AG04449 (cell line): ENCODE data around the gene DIAPH1.
A peak's percentile ranks its signal among the peaks of the same experiment; 100 is the strongest.

ENCODE experiments used
- CTCF ChIA-PET: fragments of 350-600 bp; formaldehyde crosslinking; extraction: SDS; loops from one replicate; lab custom pipeline; 2021; ENCODE audit warnings: antibody characterized with exemption; lab: Yijun Ruan, JAX
- POLR2A ChIA-PET: fragments of 400-600, 350-600 bp; formaldehyde crosslinking; extraction: SDS; loops from one replicate; lab custom pipeline; 2020; ENCODE audit warnings: antibody characterized with exemption, inconsistent platforms; lab: Yijun Ruan, JAX
- DNase-seq: peaks from one replicate; pipeline ENCODE4 v3.0.0-alpha.2; 2010; ENCODE audit warnings: low read depth, low spot score
- H3K4me3 ChIP-seq: 2 replicates; pipeline ENCODE4 v1.5.1; 2011; ENCODE audit warnings: low read depth, mild to moderate bottlenecking, control low read depth, low read length
- CTCF ChIP-seq: IDR thresholded peaks from one replicate; pipeline ENCODE4 v1.5.1; 2011; ENCODE audit warnings: mild to moderate bottlenecking, moderate library complexity, low read length, control low read depth, inconsistent platforms; ENCODE audit not compliant: insufficient read depth; ENCODE audit errors: missing control alignments

The DIAPH1 gene

GRCh38 chr5:141511771-141512325 is 107.0 kb downstream of the DIAPH1 start:
- CTCF ChIA-PET: interaction anchor here (0.8 to 37.5 kb wide), 19 partner anchors 6 to 181 kb away, joined by 3 to 856 read pairs (median 5); partner anchors contain the start of genes PCDHGA1, PCDHGA10, PCDHGA11 and PCDHGA12
- POLR2A ChIA-PET: no interaction called here
- H3K4me3 ChIP-seq: no peak overlapping the region
- no peak for DNase-seq
- no peak for TF ChIP-seq CTCF

- no peak for DNase-seq
- ChIA-PET CTCF (interaction anchor here (1.0 to 37.5 kb wide), 13 partner anchors 6 to 163 kb away, joined by 3 to 856 read pairs (median 10); partner anchors contain the start of genes PCDHGA10, PCDHGA11, PCDHGA12 and PCDHGB3), POLR2A (no interaction called here)
- no peak for TF ChIP-seq CTCF
- no peak overlapping the region for H3K4me3 ChIP-seq
Measured at GRCh38 chr5:141510850-141511601, 107.8 kb downstream of the DIAPH1 start.

GRCh38 chr5:141510160-141510559 is 108.6 kb downstream of the DIAPH1 start:
- no peak for DNase-seq
- CTCF ChIA-PET: interaction anchor here (0.8 to 37.5 kb wide), 9 partner anchors 7 to 162 kb away, joined by 3 to 856 read pairs (median 23); partner anchors contain the start of genes PCDHGA10, PCDHGA11, PCDHGA12 and PCDHGB7

GRCh38 chr5:141508798-141509611 is 109.8 kb downstream of the DIAPH1 start:
- peak; percentile 91 for DNase-seq
- peak overlapping the region; percentile 48 for H3K4me3 ChIP-seq
- CTCF ChIA-PET: interaction anchor here (1.1 to 37.5 kb wide), 11 partner anchors 8 to 165 kb away, joined by 3 to 856 read pairs (median 11); partner anchors contain the start of genes PCDHGA10, PCDHGA11, PCDHGA3 and PCDHGB7
- no peak for TF ChIP-seq CTCF
- POLR2A ChIA-PET: interaction anchor here (0.7 to 3.1 kb wide), 11 partner anchors 9 to 48 kb away, joined by 3 to 33 read pairs (median 6); partner anchors contain the start of genes PCDHGC3 and PCDHGC5

More at GRCh38 chr5:141510160-141510559, 108.6 kb downstream of the DIAPH1 start:
- POLR2A ChIA-PET: interaction anchor here (0.9 kb wide), 1 partner anchor 20 kb away, joined by 3 read pairs; no protein-coding TSS in a partner anchor
- TF ChIP-seq CTCF: no peak
- H3K4me3 ChIP-seq: no peak overlapping the region

GRCh38 chr5:141508440-141508797 is 110.4 kb downstream of the DIAPH1 start:
- DNase-seq: no peak
- ChIA-PET CTCF (interaction anchor here (1.1 to 37.5 kb wide), 11 partner anchors 9 to 164 kb away, joined by 3 to 856 read pairs (median 10); partner anchors contain the start of genes PCDHGA10, PCDHGA11, PCDHGA12 and PCDHGA3), POLR2A (interaction anchor here (0.9 to 3.1 kb wide), 10 partner anchors 10 to 49 kb away, joined by 3 to 33 read pairs (median 11); partner anchors contain the start of genes PCDHGC3 and PCDHGC5)
- TF ChIP-seq CTCF: no peak
- peak overlapping the region; percentile 48 for H3K4me3 ChIP-seq
